Measurements from ENCODE around the gene KLK3. TPM values are rescaled to one million over a fixed set of nuclear protein-coding genes. Genes with fewer than 3 reads are reported as not detected.

Gene KLK3
- total RNA-seq, 2 experiments from 2014 or later = not detected

DNA sequence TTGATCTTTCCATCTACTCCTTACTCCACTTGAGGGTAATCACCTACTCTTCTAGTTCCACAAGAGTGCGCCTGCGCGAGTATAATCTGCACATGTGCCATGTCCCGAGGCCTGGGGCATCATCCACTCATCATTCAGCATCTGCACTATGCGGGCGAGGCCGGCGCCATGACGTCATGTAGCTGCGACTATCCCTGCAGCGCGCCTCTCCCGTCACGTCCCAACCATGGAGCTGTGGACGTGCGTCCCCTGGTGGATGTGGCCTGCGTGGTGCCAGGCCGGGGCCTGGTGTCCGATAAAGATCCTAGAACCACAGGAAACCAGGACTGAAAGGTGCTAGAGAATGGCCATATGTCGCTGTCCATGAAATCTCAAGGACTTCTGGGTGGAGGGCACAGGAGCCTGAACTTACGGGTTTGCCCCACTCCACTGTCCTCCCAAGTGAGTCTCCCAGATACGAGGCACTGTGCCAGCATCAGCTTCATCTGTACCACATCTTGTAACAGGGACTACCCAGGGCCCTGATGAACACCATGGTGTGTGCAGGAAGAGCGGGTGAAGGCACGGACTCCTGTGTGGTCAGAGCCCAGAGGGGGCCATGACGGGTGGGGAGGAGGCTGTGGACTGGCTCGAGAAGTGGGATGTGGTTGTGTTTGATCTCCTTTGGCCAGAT is 15.8 kb downstream of the KLK3 start:
- Mint-ChIP-seq H3K27me3 (peaks cover 38% of the 10 kb centered on the region), H3K9me3 (peaks cover 1% of the 10 kb centered on the region)

DNA sequence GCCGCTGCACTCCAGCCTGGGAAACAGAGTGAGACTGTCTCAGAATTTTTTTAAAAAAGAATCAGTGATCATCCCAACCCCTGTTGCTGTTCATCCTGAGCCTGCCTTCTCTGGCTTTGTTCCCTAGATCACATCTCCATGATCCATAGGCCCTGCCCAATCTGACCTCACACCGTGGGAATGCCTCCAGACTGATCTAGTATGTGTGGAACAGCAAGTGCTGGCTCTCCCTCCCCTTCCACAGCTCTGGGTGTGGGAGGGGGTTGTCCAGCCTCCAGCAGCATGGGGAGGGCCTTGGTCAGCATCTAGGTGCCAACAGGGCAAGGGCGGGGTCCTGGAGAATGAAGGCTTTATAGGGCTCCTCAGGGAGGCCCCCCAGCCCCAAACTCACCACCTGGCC is 18.3 kb downstream of the KLK3 start, which contains the start of gene KLK2:
Gene KLK2, plus strand, starts transcription at position 384 of the 400 bp plus-strand sequence. CDS start 35 bp downstream, outside the sequence.
- peaks cover 31% of the 10 kb centered on the region for H3K27me3 Mint-ChIP-seq
- H3K4me3 Mint-ChIP-seq = no peak within 1 kb of the TSS
- no peaks in the 10 kb centered on the region for H3K36me3 Mint-ChIP-seq
- peaks cover 1% of the 10 kb centered on the region for H3K9me3 Mint-ChIP-seq
- DNase-seq = no peak
- H3K4me1 Mint-ChIP-seq = peaks cover 1% of the 10 kb centered on the region
- H3K27ac Mint-ChIP-seq = no peak within 1 kb of the TSS

More for the DNA sequence above, 15.8 kb downstream of the KLK3 start:
- Mint-ChIP-seq H3K27ac (no peak overlapping the region), H3K36me3 (no peaks in the 10 kb centered on the region), H3K4me1 (peaks cover 1% of the 10 kb centered on the region), H3K4me3 (no peak overlapping the region)
- DNase-seq = peak; percentile 50

DNA sequence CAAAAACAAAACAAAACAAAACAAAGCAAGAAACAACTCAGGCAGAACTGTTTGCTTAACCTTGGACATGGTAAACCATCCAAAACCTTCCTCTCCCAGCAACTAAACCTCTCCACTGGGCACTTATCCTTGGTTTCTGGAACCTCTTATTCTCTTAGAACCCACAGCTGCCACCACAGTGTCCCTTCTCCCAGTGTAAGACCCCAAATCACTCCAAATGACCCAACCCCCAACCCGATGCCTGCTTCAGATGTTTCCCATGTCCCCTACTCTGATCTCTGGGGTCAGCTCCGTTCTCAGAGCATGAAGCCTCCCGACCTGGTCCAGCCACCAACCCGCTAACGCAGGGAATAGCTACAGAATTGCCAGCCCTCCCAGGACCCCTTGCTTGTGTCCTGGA is 19.5 kb downstream of the KLK3 start:
- H3K27ac Mint-ChIP-seq = no peak overlapping the region
- H3K4me3 Mint-ChIP-seq = no peak overlapping the region
- peaks cover 1% of the 10 kb centered on the region for H3K9me3 Mint-ChIP-seq
- H3K27me3 Mint-ChIP-seq = peaks cover 37% of the 10 kb centered on the region
- DNase-seq = no peak
- peaks cover 1% of the 10 kb centered on the region for H3K4me1 Mint-ChIP-seq
- no peaks in the 10 kb centered on the region for H3K36me3 Mint-ChIP-seq

DNA sequence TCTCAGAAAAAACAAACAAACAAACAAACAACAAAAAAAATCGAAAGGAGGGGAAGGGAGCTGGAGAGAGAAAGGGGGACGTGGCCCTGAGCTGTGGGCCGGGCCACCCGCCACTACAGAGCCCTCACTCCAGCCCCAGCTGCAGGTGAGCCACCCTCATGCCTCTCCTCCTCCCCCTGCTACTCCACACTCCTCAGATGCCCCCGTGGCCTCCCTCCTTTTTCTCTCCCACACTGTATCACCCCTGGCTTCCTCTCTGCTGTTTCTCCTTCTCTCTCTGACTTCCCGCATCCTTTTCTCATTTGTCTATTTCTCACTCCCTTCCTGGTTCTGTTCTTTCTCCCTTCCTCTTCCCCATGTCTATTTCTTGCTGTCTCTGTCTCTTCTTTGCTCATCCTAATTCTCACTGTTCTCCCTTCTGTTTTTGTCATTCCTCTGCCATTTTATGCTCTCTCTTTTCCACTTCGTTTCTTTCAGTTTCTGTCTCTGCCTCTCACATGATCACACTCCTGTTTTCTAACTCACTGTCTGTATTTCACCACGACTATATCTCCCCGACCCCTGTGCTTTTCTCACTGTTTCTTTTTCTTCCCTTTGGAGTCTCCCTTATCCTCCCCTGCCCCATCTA is 21.2 kb downstream of the KLK3 start:
- Mint-ChIP-seq H3K4me3 (no peak overlapping the region), H3K36me3 (no peaks in the 10 kb centered on the region), H3K4me1 (no peaks in the 10 kb centered on the region), H3K27ac (no peak overlapping the region), H3K27me3 (peaks cover 39% of the 10 kb centered on the region), H3K9me3 (no peaks in the 10 kb centered on the region)
- no peak for DNase-seq

DNA sequence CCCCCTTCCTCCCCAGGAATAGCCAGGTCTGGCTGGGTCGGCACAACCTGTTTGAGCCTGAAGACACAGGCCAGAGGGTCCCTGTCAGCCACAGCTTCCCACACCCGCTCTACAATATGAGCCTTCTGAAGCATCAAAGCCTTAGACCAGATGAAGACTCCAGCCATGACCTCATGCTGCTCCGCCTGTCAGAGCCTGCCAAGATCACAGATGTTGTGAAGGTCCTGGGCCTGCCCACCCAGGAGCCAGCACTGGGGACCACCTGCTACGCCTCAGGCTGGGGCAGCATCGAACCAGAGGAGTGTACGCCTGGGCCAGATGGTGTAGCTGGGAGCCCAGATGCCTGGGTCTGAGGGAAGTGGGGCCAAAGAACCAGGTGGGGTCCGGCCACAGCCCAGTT is 21.7 kb downstream of the KLK3 start:
- H3K27me3 Mint-ChIP-seq = peaks cover 34% of the 10 kb centered on the region
- H3K36me3 Mint-ChIP-seq = no peaks in the 10 kb centered on the region
- H3K9me3 Mint-ChIP-seq = no peaks in the 10 kb centered on the region
- H3K4me1 Mint-ChIP-seq = no peaks in the 10 kb centered on the region
- no peak for DNase-seq
- no peak overlapping the region for H3K4me3 Mint-ChIP-seq
- no peak overlapping the region for H3K27ac Mint-ChIP-seq

DNA sequence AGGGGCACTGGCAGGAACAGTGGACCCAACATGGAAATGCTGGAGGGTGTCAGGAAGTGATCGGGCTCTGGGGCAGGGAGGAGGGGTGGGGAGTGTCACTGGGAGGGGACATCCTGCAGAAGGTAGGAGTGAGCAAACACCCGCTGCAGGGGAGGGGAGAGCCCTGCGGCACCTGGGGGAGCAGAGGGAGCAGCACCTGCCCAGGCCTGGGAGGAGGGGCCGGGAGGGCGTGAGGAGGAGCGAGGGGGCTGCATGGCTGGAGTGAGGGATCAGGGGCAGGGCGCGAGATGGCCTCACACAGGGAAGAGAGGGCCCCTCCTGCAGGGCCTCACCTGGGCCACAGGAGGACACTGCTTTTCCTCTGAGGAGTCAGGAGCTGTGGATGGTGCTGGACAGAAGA is 22.6 kb downstream of the KLK3 start:
- no peaks in the 10 kb centered on the region for H3K4me1 Mint-ChIP-seq
- H3K9me3 Mint-ChIP-seq = no peaks in the 10 kb centered on the region
- no peaks in the 10 kb centered on the region for H3K36me3 Mint-ChIP-seq
- peaks cover 36% of the 10 kb centered on the region for H3K27me3 Mint-ChIP-seq
- H3K27ac Mint-ChIP-seq = no peak overlapping the region
- DNase-seq = no peak
- H3K4me3 Mint-ChIP-seq = no peak overlapping the region

DNA sequence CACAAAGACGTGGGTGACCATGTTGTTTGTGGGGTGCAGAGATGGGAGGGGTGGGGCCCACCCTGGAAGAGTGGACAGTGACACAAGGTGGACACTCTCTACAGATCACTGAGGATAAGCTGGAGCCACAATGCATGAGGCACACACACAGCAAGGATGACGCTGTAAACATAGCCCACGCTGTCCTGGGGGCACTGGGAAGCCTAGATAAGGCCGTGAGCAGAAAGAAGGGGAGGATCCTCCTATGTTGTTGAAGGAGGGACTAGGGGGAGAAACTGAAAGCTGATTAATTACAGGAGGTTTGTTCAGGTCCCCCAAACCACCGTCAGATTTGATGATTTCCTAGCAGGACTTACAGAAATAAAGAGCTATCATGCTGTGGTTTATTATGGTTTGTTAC is 24.1 kb downstream of the KLK3 start:
- H3K4me3 Mint-ChIP-seq = no peak overlapping the region
- peaks cover 41% of the 10 kb centered on the region for H3K27me3 Mint-ChIP-seq
- H3K9me3 Mint-ChIP-seq = no peaks in the 10 kb centered on the region
- DNase-seq = no peak
- no peak overlapping the region for H3K27ac Mint-ChIP-seq
- no peaks in the 10 kb centered on the region for H3K4me1 Mint-ChIP-seq
- no peaks in the 10 kb centered on the region for H3K36me3 Mint-ChIP-seq

DNA sequence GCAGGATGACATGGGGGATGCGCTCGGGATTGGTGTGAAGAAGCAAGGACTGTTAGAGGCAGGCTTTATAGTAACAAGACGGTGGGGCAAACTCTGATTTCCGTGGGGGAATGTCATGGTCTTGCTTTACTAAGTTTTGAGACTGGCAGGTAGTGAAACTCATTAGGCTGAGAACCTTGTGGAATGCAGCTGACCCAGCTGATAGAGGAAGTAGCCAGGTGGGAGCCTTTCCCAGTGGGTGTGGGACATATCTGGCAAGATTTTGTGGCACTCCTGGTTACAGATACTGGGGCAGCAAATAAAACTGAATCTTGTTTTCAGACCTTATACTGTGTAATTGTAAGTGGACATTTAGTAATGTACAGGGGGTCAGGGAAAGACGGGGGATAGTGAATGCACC is 25.5 kb downstream of the KLK3 start:
- Mint-ChIP-seq H3K9me3 (no peaks in the 10 kb centered on the region), H3K27ac (no peak overlapping the region), H3K27me3 (peaks cover 46% of the 10 kb centered on the region), H3K36me3 (no peaks in the 10 kb centered on the region), H3K4me3 (no peak overlapping the region), H3K4me1 (no peaks in the 10 kb centered on the region)
- no peak for DNase-seq

DNA sequence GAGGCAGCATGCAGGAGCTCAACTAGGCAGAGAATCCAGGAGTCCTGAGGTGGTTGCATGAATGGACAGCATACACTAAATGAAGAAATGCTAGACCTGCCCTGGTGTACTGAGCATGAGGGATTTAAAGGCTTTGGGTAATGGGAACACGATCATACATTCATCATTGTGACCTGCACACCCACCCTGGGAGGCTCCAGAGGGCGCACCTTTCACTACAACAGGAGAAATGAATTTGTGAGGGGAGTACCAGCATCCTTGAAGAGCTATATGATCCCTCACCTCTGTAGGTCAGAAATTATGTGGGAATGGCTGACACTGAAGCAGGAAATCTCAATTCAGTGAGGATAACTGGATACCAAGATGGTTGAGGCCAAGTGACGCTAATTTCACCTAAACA is 27.5 kb downstream of the KLK3 start:
- DNase-seq = no peak
- H3K27ac Mint-ChIP-seq = no peak overlapping the region
- no peaks in the 10 kb centered on the region for H3K36me3 Mint-ChIP-seq

DNA sequence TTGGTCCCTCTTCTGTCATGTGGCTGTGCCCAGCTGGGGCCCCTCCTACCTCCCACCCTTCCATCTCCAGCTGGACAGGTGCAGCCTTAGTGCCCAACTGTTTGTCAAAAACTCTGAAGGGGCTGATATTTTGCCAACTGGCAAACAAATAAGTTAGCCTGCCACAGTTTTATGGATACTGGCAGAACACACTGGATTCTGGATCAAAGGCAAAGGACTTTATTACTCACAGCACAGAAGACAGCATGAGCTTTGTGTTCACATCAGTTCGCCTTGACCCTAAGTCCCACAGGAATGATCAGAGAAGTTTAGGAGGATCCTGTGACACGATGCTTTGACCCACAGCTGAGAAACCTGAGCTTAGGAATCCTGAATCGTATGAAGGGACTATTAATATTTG is 34.9 kb downstream of the KLK3 start:
- peaks cover 43% of the 10 kb centered on the region for H3K27me3 Mint-ChIP-seq
- DNase-seq = no peak
- no peak overlapping the region for H3K4me3 Mint-ChIP-seq
- no peaks in the 10 kb centered on the region for H3K36me3 Mint-ChIP-seq
- peaks cover 2% of the 10 kb centered on the region for H3K4me1 Mint-ChIP-seq
- H3K9me3 Mint-ChIP-seq = no peaks in the 10 kb centered on the region
- H3K27ac Mint-ChIP-seq = no peak overlapping the region

More for the DNA sequence above, 27.5 kb downstream of the KLK3 start:
- Mint-ChIP-seq H3K4me1 (no peaks in the 10 kb centered on the region), H3K4me3 (no peak overlapping the region), H3K9me3 (no peaks in the 10 kb centered on the region), H3K27me3 (peaks cover 46% of the 10 kb centered on the region)

DNA sequence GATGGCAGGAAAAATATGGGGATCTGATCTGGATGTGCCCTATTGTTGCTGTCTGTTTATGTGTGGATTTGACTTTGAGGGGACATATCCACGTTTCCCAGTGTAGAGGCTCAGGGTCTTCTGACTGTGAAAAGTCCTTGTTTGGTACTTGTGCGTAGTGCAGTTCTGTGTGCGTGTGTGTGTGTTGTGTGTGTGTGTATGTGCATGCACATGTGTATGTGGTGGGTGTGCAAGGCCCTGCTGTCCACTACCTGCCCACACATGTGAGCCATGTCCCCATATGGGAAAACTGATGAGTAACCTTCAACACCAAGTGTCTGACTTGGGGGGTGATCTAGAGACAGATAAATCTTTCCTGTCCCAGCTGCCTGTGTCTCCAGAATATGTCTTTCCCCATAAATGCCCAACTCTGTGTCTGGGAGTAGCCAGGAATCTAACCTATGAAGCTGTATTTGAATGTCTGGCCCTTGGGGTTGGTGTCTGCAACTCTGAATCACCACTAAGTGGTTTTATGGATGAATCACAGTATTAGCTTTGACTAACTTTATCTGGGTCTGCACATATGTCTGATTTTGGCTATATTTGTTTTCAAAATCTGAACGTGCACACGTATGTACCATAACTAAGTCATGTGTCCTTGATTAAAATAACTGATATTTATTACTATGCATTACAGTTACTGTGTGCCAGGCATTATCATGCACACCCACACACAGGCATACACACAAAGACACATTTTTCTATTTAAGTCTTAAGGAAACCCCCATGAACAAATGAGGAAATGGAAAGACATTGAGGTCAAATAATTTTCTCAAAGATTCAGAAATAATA is 35.9 kb downstream of the KLK3 start:
- H3K27ac Mint-ChIP-seq = no peak overlapping the region
- no peak for DNase-seq
- no peaks in the 10 kb centered on the region for H3K36me3 Mint-ChIP-seq
- H3K4me3 Mint-ChIP-seq = no peak overlapping the region
- peaks cover 2% of the 10 kb centered on the region for H3K4me1 Mint-ChIP-seq
- H3K27me3 Mint-ChIP-seq = peaks cover 36% of the 10 kb centered on the region
- peaks cover 5% of the 10 kb centered on the region for H3K9me3 Mint-ChIP-seq

DNA sequence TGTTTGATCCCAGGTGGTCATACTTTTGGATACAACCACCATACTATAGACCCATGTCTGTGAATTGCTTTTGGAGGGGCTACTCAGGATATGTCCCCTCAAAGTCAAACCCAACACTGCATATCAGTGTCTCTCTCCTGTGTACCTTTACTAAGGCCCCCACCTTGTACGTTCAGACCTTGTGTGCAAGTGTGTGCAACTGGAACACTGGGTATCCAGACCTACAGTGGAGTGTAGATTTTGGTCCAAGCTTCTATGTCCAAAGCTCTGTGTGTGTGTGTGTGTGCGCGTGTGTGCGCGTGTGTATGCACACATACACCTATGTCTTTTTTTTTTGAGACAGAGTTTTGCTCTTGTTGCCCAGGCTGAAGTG is 36.5 kb downstream of the KLK3 start:
- no peak overlapping the region for H3K4me3 Mint-ChIP-seq
- no peak for DNase-seq
- H3K36me3 Mint-ChIP-seq = peaks cover 2% of the 10 kb centered on the region
- no peak overlapping the region for H3K27ac Mint-ChIP-seq
- peaks cover 36% of the 10 kb centered on the region for H3K27me3 Mint-ChIP-seq
- peaks cover 2% of the 10 kb centered on the region for H3K4me1 Mint-ChIP-seq
- H3K9me3 Mint-ChIP-seq = peaks cover 5% of the 10 kb centered on the region

DNA sequence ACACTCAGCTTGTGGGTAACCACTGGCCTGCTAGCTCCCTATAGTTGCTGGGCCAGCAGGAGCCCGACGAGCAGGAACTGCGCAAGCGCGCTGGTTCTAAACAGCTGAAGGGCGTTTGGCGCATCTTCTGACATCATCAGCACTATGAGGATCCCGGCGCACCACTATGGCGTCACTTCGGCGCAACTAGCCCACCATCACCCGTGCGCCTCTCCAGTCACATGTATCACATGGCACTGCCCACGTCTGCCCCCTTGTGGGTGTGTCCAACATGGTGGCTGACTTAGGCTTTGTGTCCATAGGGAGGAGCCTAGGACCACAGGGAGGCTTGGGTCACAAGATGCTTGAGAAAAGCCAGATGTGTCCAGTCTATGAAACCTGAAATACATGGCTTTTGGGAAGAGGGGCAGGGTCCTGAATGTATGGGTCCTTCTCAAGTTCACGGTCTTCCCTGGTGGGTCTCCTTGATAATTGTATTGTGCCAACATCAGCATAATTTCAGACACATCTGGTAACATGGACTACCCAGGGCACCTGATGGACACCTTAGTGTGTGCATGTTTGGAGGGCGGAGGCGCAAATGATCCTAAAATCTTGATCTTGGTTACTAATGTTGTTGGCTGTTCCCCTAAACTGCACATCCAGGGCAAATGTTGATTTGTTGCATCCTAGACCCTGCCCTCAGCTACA is 38.5 kb downstream of the KLK3 start:
- H3K27me3 Mint-ChIP-seq = peaks cover 31% of the 10 kb centered on the region
- peaks cover 5% of the 10 kb centered on the region for H3K4me1 Mint-ChIP-seq
- no peak overlapping the region for H3K4me3 Mint-ChIP-seq
- peaks cover 5% of the 10 kb centered on the region for H3K9me3 Mint-ChIP-seq
- no peak overlapping the region for H3K27ac Mint-ChIP-seq
- DNase-seq = no peak
- peaks cover 2% of the 10 kb centered on the region for H3K36me3 Mint-ChIP-seq

DNA sequence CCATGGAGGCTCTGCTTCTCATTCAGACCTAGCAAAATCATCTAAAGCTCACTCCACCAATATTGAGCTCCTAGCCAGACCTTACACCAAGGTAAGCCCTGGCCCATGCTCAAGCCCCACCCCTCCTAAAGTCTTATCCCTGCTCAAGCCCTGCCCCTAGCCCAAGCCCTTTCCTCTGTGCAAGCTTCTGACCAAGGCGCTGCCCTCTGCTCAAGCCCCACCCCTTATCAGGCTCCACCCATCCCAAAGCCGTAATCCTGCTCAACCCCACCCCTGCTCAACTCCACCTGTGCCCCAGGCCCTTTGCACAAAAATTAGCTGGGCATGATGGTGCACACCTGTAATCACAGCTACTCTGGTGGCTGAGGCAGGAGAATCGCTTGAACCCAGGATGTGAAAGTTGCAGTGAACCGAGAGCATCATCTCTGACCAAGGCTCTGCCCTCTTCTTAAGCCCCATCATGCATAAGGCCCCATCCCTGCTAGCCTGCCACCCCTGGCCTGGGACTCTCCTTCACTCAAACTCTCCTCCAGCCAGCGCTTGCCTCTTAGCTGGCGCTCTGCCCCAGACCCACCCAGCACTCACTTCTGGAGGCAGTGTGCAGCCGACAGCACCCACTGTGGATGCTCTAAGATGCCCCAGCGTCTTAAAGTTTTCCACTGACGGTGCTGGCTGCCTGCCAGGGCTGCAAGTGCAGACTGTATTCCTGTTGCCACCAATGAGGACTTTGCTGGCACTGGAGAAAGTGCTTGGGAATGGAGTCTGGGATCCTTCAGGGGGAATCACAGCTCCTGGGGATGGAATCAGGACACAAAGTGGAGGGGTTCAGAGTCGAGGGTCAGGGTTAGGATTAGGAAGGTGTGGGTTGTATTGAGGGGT is 40.0 kb downstream of the KLK3 start:
- H3K27me3 Mint-ChIP-seq = peaks cover 28% of the 10 kb centered on the region
- peaks cover 5% of the 10 kb centered on the region for H3K9me3 Mint-ChIP-seq

More for the DNA sequence above, 40.0 kb downstream of the KLK3 start:
- peaks cover 5% of the 10 kb centered on the region for H3K4me1 Mint-ChIP-seq
- DNase-seq = no peak
- no peak overlapping the region for H3K27ac Mint-ChIP-seq
- no peak overlapping the region for H3K4me3 Mint-ChIP-seq
- H3K36me3 Mint-ChIP-seq = peaks cover 2% of the 10 kb centered on the region

All from activated naive CD8-positive, alpha-beta T cell treated with anti-CD3 and anti-CD28 coated beads for 36 hours (primary cell).